Right cardiac atrium (tissue), 5 donors: Measurements from ENCODE around the gene MEIOB. TPM values are rescaled to one million over a fixed set of nuclear protein-coding genes. Genes with fewer than 3 reads are reported as not detected.
A peak's percentile ranks its signal among the peaks of the same experiment; 100 is the strongest.

Experiments used
- ATAC-seq, 2 donors: fragments of 200-7000 bp; cut with Tn5 transposase; one replicate each; pipeline versions ENCODE4 v1.8.0 to v1.9.1; 2020; ENCODE audit warnings: moderate library complexity in 2 of 2, mild to moderate bottlenecking in 1 of 2
- DNase-seq, 3 donors: peaks; one replicate each; pipeline ENCODE4 v3.0.0-alpha.2; 2020
- H3K27ac ChIP-seq: one replicate; pipeline ENCODE4 v1.5.1; 2013; ENCODE audit warnings: mild to moderate bottlenecking, low read length, control low read depth, moderate library complexity
- H3K27me3 ChIP-seq: one replicate; pipeline ENCODE4 v1.6.1; 2013; ENCODE audit not compliant: control insufficient read depth, insufficient read depth
- H3K4me1 ChIP-seq: one replicate; pipeline ENCODE4 v1.6.1; 2013; ENCODE audit warnings: low read length; ENCODE audit not compliant: control insufficient read depth, insufficient read depth
- H3K4me3 ChIP-seq: one replicate; pipeline ENCODE4 v1.5.1; 2013; ENCODE audit warnings: low read length, control low read depth
- H3K9me3 ChIP-seq: one replicate; pipeline ENCODE4 v1.6.1; 2013; ENCODE audit warnings: low read length; ENCODE audit not compliant: control insufficient read depth
- WGBS: extraction: QIAGEN DNeasy Blood & Tissue Kit; methylation state at CpG from one replicate; pipeline ENCODE4 v1.1.7; 2013; 5-methylcytosine and 5-hydroxymethylcytosine counted together
- intact Hi-C, 4 donors: fragments of 100-400 bp; cut with DNase I; formaldehyde crosslinking; loops; one replicate each; pipeline versions ENCODE4 v1.11.0 to v1.14.0; 2022 to 2023
- polyA plus RNA-seq: library from polyadenylated mRNA; stranded (reverse); fragments of 200-250 nt; gene quantifications from one replicate; pipeline ENCODE4 v1.2.3, GENCODE V29; 2013
- total RNA-seq, 4 donors: library from RNA; stranded (reverse); fragmentation: NEBNext Ultra II Directional; extraction: Animal tissue kit (Norgen Biotek cat#: 25700); gene quantifications; one replicate each; pipeline ENCODE4 v1.2.1, GENCODE V29; 2021
- donor health status: healthy with polysubstance abuse.
- donor health status: DM: no; HTN: yes; CAD: no.
- donor health status: DM: no; HTN: no; CAD: no.
- donor health status: DM: no; HTN: yes; CAD: no; lungs with severe emphysema.
- donor health status: DM: yes; HTN: yes; CAD: no.

Gene MEIOB
- total and polyA plus RNA-seq, 5 donors, result not detected

DNA sequence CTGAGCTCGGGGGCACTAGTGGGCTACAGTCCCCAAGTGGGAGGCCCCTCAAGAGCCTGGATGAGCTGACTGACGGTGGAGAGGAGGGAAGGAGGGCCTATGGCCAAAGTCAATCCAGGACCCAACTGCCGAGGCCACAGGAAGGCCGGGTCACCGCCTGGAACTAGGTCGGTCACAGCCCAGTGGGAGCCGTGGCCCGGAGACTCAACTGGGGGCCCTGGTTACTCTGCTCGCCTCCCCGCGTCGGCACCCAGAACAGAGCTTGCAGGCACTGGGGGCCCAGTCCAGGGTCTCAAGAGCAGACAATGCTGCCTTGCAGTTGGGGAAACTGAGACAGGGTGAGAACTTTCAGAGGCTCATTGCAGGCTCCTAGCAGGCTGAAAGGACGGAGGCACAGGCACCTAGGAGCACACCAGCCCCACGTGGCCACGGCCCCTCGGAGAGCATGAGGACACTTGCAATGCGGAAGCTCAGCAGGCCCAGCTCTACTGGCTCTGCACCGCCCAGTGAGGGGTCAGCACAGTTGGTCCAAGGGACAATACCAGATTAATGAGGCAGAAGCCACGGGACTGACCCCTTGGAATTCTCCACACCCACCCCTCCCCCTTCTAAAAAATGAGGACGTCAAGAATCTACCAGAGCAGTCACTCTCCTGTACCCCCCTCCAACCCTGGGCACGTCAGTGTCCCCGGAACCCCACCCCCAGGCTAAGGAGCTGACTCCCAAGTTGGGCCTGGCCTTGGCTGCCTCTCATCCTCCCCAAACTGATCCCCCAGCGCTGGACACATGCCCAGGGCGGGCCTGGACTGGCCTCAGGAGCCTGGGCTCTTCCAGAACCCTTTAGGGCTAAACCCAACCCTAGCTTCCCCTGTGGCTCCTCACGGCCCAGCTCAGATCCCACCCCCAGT lies 44.0 kb upstream of the MEIOB start:
- DNase-seq (peak in 1 of 3 donors; percentile 15), ATAC-seq (no peak)
- intact Hi-C loops, result no loop called here
- H3K27ac ChIP-seq, result no peak overlapping the region
- H3K27me3 ChIP-seq, result no peaks in the 10 kb centered on the region
- H3K4me3 ChIP-seq, result no peak overlapping the region
- WGBS, result 59% methylated on average over 25 of the region's 25 CpGs
- no peaks in the 10 kb centered on the region for H3K4me1 ChIP-seq
- no peaks in the 10 kb centered on the region for H3K9me3 ChIP-seq

GRCh38 chr16:1914988-1915387 lies 43.0 kb upstream of the MEIOB start:
- Histone ChIP-seq H3K27me3 (no peaks in the 10 kb centered on the region), H3K4me1 (no peaks in the 10 kb centered on the region), H3K27ac (no peak overlapping the region), H3K9me3 (no peaks in the 10 kb centered on the region), H3K4me3 (no peak overlapping the region)
- ATAC-seq, result no peak
- intact Hi-C loops, result no loop called here
- DNase-seq, result no peak
- 41% methylated on average over 8 of the region's 8 CpGs for WGBS

GRCh38 chr16:1914084-1914608 lies 42.2 kb upstream of the MEIOB start:
- no peaks in the 10 kb centered on the region for H3K27me3 ChIP-seq
- DNase-seq (peak in 1 of 3 donors; percentile 13), ATAC-seq (no peak)
- H3K9me3 ChIP-seq, result no peaks in the 10 kb centered on the region
- H3K27ac ChIP-seq, result no peak overlapping the region
- 36% methylated on average over 15 of the region's 15 CpGs for WGBS
- no peak overlapping the region for H3K4me3 ChIP-seq
- intact Hi-C loops, result no loop called here
- no peaks in the 10 kb centered on the region for H3K4me1 ChIP-seq

DNA sequence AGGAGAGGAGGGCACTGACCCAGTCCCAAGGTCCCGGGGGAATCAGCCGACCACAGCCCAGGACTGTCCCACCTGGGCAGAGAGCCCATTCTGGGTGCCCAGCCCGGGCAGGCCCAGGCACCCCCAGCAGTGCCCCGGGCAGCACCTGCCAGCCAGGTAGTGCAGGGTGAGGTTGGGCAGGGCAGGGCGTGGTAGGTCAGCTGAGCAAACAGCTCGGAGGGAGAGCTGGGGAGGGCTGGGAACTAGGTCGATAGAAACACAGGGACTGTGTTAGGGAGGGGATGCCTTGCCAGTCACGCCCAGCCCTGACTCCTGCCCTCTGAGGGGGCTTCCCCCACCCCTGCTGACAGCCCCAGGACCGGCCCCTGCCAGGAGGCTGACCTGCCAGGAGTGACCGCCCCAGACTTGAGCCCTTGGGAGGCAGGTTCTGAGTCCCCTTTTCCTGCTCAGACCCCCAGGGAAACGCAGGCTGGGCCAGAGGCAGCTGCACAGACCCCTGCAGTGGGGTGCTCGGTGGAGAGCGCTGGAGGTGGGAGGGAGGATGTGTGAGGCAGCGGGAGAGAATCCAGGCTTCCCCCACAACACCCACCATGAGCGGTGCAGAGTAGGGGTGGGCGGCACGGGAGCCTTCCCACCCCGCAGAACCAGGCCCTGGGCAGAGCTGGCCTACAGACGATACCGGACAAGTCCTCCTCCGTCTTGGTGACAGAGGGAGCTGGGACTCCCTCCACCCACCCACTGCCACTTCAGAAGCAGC lies 41.5 kb upstream of the MEIOB start:
- ATAC-seq (peak in 1 of 2 donors; percentile 19), DNase-seq (peak in 1 of 3 donors; percentile 9)
- WGBS, result 43% methylated on average over 21 of the region's 21 CpGs
- H3K9me3 ChIP-seq, result no peaks in the 10 kb centered on the region
- no peak overlapping the region for H3K4me3 ChIP-seq
- intact Hi-C loops, result no loop called here
- H3K4me1 ChIP-seq, result no peaks in the 10 kb centered on the region
- no peak overlapping the region for H3K27ac ChIP-seq
- H3K27me3 ChIP-seq, result no peaks in the 10 kb centered on the region

DNA sequence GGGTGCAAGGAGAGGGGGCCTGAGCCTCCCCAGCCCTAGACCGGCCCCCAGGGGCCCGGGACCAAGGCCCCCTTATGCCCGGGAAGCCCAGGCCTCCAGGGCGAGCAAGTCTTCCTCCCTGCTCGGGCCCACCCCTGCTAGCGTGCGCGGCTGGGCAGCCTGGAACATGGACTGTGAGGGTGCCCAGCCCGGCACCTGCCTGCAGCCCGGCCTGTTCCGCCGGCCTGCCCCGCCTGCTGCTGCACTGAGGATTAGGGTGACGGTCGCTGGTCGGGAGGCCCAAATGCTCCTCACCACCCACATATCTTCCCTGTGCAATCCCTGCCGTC lies 40.2 kb upstream of the MEIOB start:
- no peak overlapping the region for H3K27ac ChIP-seq
- no peak for ATAC-seq
- intact Hi-C loops, result no loop called here
- H3K4me3 ChIP-seq, result no peak overlapping the region
- no peaks in the 10 kb centered on the region for H3K4me1 ChIP-seq
- DNase-seq, result no peak
- H3K27me3 ChIP-seq, result no peaks in the 10 kb centered on the region
- 85% methylated on average over 17 of the region's 17 CpGs for WGBS
- no peaks in the 10 kb centered on the region for H3K9me3 ChIP-seq

- intact Hi-C loops, result no loop called here
- ATAC-seq, result no peak
- 87% methylated on average over 59 of the region's 59 CpGs for WGBS
- Histone ChIP-seq H3K27me3 (no peaks in the 10 kb centered on the region), H3K9me3 (no peaks in the 10 kb centered on the region), H3K4me1 (no peaks in the 10 kb centered on the region), H3K4me3 (no peak overlapping the region), H3K27ac (no peak overlapping the region)
- DNase-seq, result no peak
Measured at GRCh38 chr16:1911467-1912214, 39.7 kb upstream of the MEIOB start.

DNA sequence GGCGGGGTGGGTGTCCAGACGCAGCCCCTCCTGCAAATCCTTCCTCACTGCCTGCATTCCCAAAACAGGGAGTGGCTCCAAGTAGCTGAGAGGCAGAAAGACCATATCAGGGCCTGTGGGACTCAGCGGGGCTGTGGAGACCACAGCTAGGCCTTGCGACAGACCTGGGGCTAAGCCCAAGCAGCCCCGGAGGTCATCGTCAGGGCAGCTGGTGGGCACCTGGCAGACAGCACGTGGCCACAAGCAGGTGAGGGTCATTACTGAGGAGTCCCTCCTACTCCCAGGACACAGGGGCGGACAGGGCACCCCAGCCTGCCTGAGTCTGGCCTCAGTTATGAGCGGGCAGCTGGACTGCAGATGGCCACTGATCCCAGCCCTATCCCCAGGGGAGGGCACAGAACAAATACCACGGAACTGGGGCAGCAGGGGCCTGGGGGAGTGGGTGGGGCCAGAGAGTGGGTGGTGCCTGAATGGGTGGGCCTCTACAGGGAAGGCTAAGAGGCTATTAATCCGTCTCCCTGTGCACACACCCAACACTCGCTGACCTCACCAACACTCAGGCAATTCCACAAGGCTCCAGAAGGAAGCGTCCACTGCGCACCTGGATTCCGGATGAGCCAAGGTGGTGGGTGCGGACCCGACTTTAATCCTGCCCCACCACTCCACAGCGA lies 37.7 kb upstream of the MEIOB start:
- intact Hi-C loops, result no loop called here
- no peak overlapping the region for H3K4me3 ChIP-seq
- 75% methylated on average over 18 of the region's 18 CpGs for WGBS
- H3K27ac ChIP-seq, result no peak overlapping the region
- no peaks in the 10 kb centered on the region for H3K9me3 ChIP-seq
- H3K27me3 ChIP-seq, result no peaks in the 10 kb centered on the region
- ATAC-seq (no peak), DNase-seq (no peak)
- no peaks in the 10 kb centered on the region for H3K4me1 ChIP-seq

DNA sequence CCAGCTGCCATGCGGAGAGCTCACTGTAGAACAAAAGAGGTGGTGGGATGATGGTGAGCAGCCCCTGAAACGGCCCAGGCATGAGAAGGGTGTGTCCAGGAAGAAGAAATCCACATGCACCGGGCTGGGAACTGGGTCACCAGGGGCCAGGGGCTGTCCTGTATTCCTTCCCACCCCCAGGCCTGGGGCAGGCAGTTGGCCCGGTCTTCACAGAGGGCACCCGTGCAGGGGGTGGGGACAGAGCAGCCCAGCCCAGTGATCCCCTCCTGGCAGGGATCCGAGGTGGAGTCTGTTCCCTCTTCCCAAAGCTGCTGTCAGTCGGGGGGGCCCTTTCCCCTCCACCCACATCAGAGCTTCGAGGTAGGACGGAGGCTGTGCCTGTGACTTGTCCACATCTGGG lies 37.0 kb upstream of the MEIOB start:
- 66% methylated on average over 9 of the region's 9 CpGs for WGBS
- H3K4me1 ChIP-seq, result no peaks in the 10 kb centered on the region
- no peak for ATAC-seq
- no peaks in the 10 kb centered on the region for H3K27me3 ChIP-seq
- no peaks in the 10 kb centered on the region for H3K9me3 ChIP-seq
- intact Hi-C loops, result no loop called here
- H3K27ac ChIP-seq, result no peak overlapping the region
- no peak overlapping the region for H3K4me3 ChIP-seq
- DNase-seq, result no peak

- ATAC-seq, result no peak
- no peaks in the 10 kb centered on the region for H3K4me1 ChIP-seq
- H3K4me3 ChIP-seq, result no peak overlapping the region
- DNase-seq, result no peak
- no peak overlapping the region for H3K27ac ChIP-seq
- intact Hi-C loops, result no loop called here
- no peaks in the 10 kb centered on the region for H3K27me3 ChIP-seq
- 59% methylated on average over 17 of the region's 17 CpGs for WGBS
- no peaks in the 10 kb centered on the region for H3K9me3 ChIP-seq
Measured at GRCh38 chr16:1908184-1908583, 36.2 kb upstream of the MEIOB start.

DNA sequence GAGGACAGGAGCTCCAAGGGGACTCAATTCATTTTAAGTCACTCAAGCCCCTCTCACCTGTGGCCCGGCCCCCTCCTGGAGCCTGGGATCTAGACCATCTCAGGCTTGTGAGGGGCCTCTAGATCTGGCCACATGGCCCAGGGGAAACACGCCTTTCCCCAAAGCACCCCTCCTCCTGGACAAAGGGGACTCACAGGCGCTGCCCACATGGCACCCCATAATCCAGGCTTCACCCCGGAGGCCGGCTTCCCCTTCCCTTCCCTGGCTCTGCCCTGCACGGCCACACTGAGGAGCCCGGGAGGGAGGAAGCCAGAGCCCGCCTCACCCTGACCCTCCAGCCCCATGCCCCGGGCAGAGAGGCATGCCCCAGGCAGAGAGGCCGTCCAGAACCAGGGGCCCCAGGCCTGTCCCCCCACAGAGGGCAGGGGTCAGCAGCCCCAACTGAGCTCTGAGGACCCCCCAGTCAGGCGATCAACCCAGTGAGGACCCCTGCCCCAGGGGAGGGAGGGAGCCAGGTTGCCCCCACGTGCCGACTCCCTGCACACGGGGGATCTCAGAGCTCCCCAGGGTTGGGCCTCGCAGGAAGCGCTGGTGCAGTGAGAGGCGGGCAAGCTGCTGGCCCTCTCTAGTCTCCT lies 35.4 kb upstream of the MEIOB start:
- Histone ChIP-seq H3K27me3 (no peaks in the 10 kb centered on the region), H3K27ac (no peak overlapping the region), H3K4me1 (no peaks in the 10 kb centered on the region), H3K4me3 (no peak overlapping the region), H3K9me3 (no peaks in the 10 kb centered on the region)
- no peak for DNase-seq
- intact Hi-C loops, result no loop called here
- no peak for ATAC-seq
- 70% methylated on average over 17 of the region's 17 CpGs for WGBS
